H1 (cell line): ENCODE results near the gene DLG4. TPM values are rescaled to one million over a fixed set of nuclear protein-coding genes. Genes with fewer than 3 reads are reported as not detected.

Experiments used
- CHD1 ChIP-seq: IDR thresholded peaks from 2 replicates; pipeline ENCODE4 v1.6.1; 2012; ENCODE audit warnings: low read depth, low read length, improper control_type of control experiment
- EP300 ChIP-seq, 2 experiments: IDR thresholded peaks; 1 replicate in 1 of 2; 2 replicates in 1 of 2; pipeline ENCODE4 v1.6.1; 2011 to 2012; ENCODE audit warnings: low read depth in 2 of 2, low read length in 2 of 2, mild to moderate bottlenecking in 2 of 2, borderline replicate concordance in 1 of 2, inconsistent platforms in 1 of 2, moderate library complexity in 1 of 2
- HDAC2 ChIP-seq, 2 experiments: fragments of 300-600 bp in 1 of 2; sonication (generic) in 1 of 2; IDR thresholded peaks; 2 replicates each; pipeline ENCODE4 v1.6.1; 2011 to 2012; ENCODE audit warnings: low read depth in 2 of 2, low read length in 2 of 2, mild to moderate bottlenecking in 2 of 2, moderate library complexity in 2 of 2, borderline replicate concordance in 1 of 2, inconsistent platforms in 1 of 2
- JUND ChIP-seq: IDR thresholded peaks from 2 replicates; pipeline ENCODE4 v1.6.1; 2011; ENCODE audit warnings: mild to moderate bottlenecking, improper control_type of control experiment, low read length
- RBBP5 ChIP-seq: IDR thresholded peaks from 2 replicates; pipeline ENCODE4 v1.7.1; 2012; ENCODE audit warnings: low read depth, mild to moderate bottlenecking, inconsistent platforms, low read length, moderate library complexity, borderline replicate concordance
- SIN3A ChIP-seq, 2 experiments: IDR thresholded peaks in 1 of 2; conservative IDR thresholded peaks in 1 of 2; 2 replicates each; pipeline ENCODE4 v1.6.1; 2011 to 2012; ENCODE audit warnings: low read length in 2 of 2, improper control_type of control experiment in 1 of 2, low read depth in 1 of 2, mild to moderate bottlenecking in 1 of 2
- polyA plus RNA-seq, 7 experiments: library from polyadenylated mRNA; depleted of rRNA in 3 of 7; stranded (reverse) in 5 of 7; unstranded in 2 of 7; fragments of >200 nt in 5 of 7; fragments of 200-250 nt in 2 of 7; gene quantifications; 1 replicate in 5 of 7; 2 replicates in 1 of 7; 4 replicates in 1 of 7; pipeline versions ENCODE4 v1.2.1 to v1.2.3, GENCODE V29; 2011 to 2013; ENCODE audit warnings: missing spikeins in 2 of 7, mixed read lengths in 2 of 7
- total RNA-seq: library from RNA; stranded (reverse); fragmentation: NEBNext Ultra II Directional; extraction: Animal tissue kit (Norgen Biotek cat#: 25700); gene quantifications from 2 replicates; pipeline ENCODE4 v1.2.1, GENCODE V29; 2021
- TF ChIP-seq, protein P1 (sequence below), 3 experiments: IDR thresholded peaks; 1 replicate in 2 of 3; 2 replicates in 1 of 3; pipeline versions ENCODE4 v1.5.1 to v1.6.1; 2011; ENCODE audit warnings: low read length in 3 of 3, mild to moderate bottlenecking in 3 of 3, inconsistent platforms in 2 of 3, low read depth in 1 of 3, moderate library complexity in 1 of 3; ENCODE audit not compliant: insufficient read depth in 1 of 3; ENCODE audit errors: control extremely low read depth in 1 of 3

DLG4 gene
- total and polyA plus RNA-seq, 2 of the 8 experiments (the other 6 are each of a cell fraction or from before 2014, with no cell fraction given), result 18.9 to 45.9 TPM

GRCh38 chr17:7253082-7253481, 33.4 kb upstream of the DLG4 start (continued):
- TF ChIP-seq EP300 (IDR thresholded peaks at IDR 0.05; ENCODE audit: borderline replicate concordance in 1 of 2, low read depth in 2 of 2, low read length in 2 of 2) (no peak), JUND (no peak), CHD1 (no peak), HDAC2 (IDR thresholded peaks at IDR 0.05; ENCODE audit: borderline replicate concordance in 1 of 2, low read depth in 2 of 2, low read length in 2 of 2) (no peak), SIN3A (conservative IDR thresholded peaks at IDR 0.05 in 1 of 2, IDR thresholded peaks at IDR 0.05 in 1 of 2; ENCODE audit: low read depth in 1 of 2, low read length in 2 of 2) (no peak), RBBP5 (no peak)
- TF ChIP-seq, protein P1, sequence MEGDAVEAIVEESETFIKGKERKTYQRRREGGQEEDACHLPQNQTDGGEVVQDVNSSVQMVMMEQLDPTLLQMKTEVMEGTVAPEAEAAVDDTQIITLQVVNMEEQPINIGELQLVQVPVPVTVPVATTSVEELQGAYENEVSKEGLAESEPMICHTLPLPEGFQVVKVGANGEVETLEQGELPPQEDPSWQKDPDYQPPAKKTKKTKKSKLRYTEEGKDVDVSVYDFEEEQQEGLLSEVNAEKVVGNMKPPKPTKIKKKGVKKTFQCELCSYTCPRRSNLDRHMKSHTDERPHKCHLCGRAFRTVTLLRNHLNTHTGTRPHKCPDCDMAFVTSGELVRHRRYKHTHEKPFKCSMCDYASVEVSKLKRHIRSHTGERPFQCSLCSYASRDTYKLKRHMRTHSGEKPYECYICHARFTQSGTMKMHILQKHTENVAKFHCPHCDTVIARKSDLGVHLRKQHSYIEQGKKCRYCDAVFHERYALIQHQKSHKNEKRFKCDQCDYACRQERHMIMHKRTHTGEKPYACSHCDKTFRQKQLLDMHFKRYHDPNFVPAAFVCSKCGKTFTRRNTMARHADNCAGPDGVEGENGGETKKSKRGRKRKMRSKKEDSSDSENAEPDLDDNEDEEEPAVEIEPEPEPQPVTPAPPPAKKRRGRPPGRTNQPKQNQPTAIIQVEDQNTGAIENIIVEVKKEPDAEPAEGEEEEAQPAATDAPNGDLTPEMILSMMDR (IDR thresholded peaks at IDR 0.05; ENCODE audit: control extremely low read depth in 1 of 3, insufficient read depth in 1 of 3, low read depth in 1 of 3, low read length in 3 of 3), result no peak
